ENCODE data around the gene CAMSAP3.

GRCh38 chr19:7628589-7629311 is 33.1 kb downstream of the CAMSAP3 start:
- TF ChIP-seq CTCF (IDR thresholded peaks at IDR 0.05), result no peak
- no peak for TF ChIP-seq POLR2A (IDR thresholded peaks at IDR 0.05)

Measured in heart left ventricle (tissue), 13 donors.